Frontal cortex (tissue), 4 donors: ENCODE measurements around the gene CACNB2. TPM values are rescaled to one million over a fixed set of nuclear protein-coding genes. Genes with fewer than 3 reads are reported as not detected.
"Not testable (repeated sequence)": the region's sequence is repeated elsewhere in the genome, so short reads cannot be mapped to it uniquely, and the experiment has no call there.

Experiments used
- DNase-seq, 2 donors: peaks; one replicate each; pipeline ENCODE4 v3.0.0; 2012; ENCODE audit warnings: low spot score in 2 of 2
- FAIRE-seq: peaks from 2 replicates; lab custom pipeline; 2012; peaks lifted over from hg19 to GRCh38; lab: Jason Lieb, UNC
- total RNA-seq: library from RNA; depleted of rRNA; stranded (reverse); fragments of >200 nt; gene quantifications from one replicate; pipeline ENCODE4 v1.2.3, GENCODE V29; 2014
- donor health status: control.
- donor health status: control.
- donor health status: control.

Gene CACNB2
- total RNA-seq, 1 donor from 2014 or later: 10.6 TPM

DNA sequence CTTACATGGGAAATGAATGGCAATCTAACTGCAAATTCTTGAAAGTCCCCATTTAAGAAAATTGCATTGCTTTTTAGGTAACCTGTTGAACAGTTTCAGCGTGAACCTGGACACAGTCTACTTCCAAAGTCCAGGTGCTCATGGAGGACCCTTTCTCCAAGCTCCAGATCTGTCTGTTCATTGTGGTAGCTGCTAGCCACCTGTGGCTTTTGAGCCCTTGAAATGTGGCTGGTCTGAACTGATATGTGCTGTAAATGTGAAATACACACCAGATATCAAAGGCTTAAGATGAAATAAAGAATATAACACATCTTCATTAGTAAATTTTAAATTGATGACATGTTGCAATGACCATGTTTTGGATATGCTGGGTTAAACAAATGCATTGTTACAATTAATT is 4.2 kb downstream of the CACNB2 start:
- DNase-seq (no peak), FAIRE-seq (no peak)

- DNase-seq (no peak), FAIRE-seq (no peak)
These were observed 4.7 kb downstream of the CACNB2 start for GRCh38 chr10:18144928-18145327.

- DNase-seq (no peak), FAIRE-seq (no peak)
These were observed 5.4 kb downstream of the CACNB2 start for GRCh38 chr10:18145652-18146051.

DNA sequence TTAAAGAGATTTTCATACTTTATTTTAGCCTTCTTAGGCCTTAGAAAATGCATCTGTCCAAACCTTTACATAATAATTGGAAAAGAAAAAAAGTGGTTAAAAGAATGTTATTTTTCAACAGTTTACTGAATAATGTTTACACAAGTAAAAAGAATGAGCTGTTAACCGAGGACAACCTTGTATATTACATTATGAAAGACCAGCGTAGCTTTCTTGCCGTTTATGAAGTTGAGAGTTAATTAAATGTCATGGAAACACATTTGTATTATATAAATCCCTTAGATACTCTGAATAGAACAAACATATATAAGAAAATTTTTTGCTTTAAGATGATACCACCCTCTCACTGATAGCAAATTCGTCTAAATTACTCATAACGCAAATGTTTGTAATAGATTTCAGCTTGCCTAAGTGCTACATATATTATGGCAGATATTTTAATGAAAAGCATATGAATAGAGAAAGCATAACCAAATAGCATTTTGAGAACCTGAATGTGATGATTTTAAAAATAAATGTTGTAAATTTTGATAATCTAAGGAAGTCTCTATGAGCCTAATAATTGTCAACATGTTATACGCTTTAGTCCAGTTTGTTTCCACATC is 9.1 kb downstream of the CACNB2 start:
- DNase-seq (no peak), FAIRE-seq (no peak)

- FAIRE-seq: no peak
- DNase-seq: no peak
These were observed 11.2 kb downstream of the CACNB2 start for GRCh38 chr10:18151356-18151890.

GRCh38 chr10:18153381-18153780 is 13.2 kb downstream of the CACNB2 start:
- not testable (repeated sequence) for DNase-seq, FAIRE-seq

GRCh38 chr10:18155321-18155720 is 15.1 kb downstream of the CACNB2 start:
- no peak for FAIRE-seq
- no peak for DNase-seq

GRCh38 chr10:18156797-18157196 is 16.6 kb downstream of the CACNB2 start:
- not testable (repeated sequence) for DNase-seq, FAIRE-seq

GRCh38 chr10:18157881-18158280 is 17.7 kb downstream of the CACNB2 start:
- DNase-seq (no peak), FAIRE-seq (no peak)

GRCh38 chr10:18158773-18159265 is 18.6 kb downstream of the CACNB2 start:
- DNase-seq (no peak), FAIRE-seq (no peak)

GRCh38 chr10:18159557-18159956 is 19.3 kb downstream of the CACNB2 start:
- DNase-seq (no peak), FAIRE-seq (no peak)

- FAIRE-seq (no peak), DNase-seq (no peak)
These were observed 21.9 kb downstream of the CACNB2 start for GRCh38 chr10:18162021-18162627.

DNA sequence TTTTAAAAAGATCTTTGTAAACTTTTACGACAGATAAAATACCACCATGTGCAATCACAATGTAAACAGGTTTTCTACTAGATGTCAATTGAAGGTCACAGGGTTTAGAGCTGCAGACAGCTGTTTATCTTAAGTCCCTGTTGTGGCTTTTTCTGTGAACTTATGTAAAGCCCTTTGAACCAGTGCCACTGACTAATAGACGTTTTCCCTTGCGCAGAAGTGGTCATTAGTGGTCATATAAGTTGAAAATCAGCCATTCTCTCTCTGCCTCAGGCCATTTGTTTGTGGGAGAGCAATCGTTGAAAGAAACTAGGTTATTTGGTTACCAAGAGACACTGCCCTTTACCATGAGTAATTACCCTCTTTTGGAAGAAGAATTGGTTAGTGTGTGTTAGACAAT is 23.9 kb downstream of the CACNB2 start:
- FAIRE-seq (no peak), DNase-seq (no peak)

- DNase-seq (no peak), FAIRE-seq (no peak)
These were observed 24.6 kb downstream of the CACNB2 start for GRCh38 chr10:18164748-18165361.

DNA sequence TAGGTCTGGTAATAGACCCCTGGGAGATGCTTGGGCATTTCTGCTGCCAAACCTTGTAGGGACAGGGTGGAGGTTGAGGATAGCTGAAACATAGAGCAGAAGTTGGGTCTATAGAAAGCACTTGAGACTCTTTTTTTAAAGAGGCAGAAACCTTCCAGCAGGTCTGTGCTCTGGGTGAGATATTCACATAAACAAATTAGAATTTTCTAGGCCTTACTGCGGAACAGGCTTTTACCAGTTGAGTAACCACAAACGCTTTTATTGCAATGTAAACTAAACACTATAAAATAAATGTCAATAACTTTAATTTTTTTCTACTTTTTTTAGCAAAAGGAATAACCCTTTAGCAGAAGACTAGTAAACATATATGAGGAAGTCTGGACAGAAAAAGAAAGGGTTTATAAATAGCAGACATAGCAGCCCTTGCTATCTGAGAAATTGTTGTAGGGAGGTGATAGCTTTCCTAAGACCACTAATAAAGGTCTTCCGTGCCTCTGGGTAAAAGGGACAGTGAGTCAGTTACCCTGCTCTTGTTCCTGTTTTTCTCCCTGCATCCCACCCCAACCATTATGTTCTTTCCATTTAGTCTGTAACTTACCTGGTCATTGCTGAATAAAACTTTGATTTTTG is 38.7 kb downstream of the CACNB2 start:
- no peak for FAIRE-seq
- no peak for DNase-seq

- FAIRE-seq (no peak), DNase-seq (no peak)
These were observed 39.7 kb downstream of the CACNB2 start for GRCh38 chr10:18179891-18180290.

- FAIRE-seq, DNase-seq: not testable (repeated sequence)
These were observed 41.2 kb downstream of the CACNB2 start for GRCh38 chr10:18181382-18181781.

DNA sequence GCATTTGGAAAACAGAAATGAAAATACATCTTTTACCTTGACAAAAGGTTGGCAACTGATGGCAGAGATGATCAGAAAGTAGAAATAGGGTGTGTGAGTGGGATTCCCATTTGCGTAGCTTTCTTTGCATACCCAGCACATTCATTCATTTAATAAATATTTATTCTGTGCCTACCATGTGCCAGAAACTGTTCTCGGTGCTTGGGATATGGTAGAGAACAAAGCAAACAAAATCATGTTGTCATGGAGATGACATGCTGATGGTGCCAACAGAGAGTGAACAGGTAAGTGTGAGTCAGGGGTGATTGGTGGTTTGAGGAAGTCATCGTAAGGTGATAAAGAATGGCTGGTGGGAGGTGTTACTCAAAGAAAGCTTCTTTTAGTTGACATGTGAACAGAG is 45.4 kb downstream of the CACNB2 start:
- DNase-seq: no peak
- no peak for FAIRE-seq

DNA sequence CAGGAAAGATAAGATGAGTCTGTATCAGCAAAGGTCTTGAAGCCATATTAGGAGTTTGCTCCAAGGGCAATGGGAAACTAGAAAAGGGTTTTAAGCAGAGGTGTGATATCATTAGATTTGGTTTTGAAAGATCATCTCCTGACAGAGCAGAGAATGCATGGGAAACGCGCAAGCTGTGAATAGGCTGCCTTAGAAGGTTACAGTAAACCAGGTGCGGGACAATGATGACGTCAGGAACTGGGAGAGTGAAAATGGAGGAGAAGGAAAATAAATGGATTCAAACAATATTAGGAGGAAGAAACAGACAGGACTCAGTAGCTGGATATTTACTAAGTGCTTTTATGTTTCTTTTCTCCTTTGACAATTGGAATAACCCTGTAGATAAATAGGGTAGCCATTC is 50.6 kb downstream of the CACNB2 start:
- DNase-seq (no peak), FAIRE-seq (no peak)

DNA sequence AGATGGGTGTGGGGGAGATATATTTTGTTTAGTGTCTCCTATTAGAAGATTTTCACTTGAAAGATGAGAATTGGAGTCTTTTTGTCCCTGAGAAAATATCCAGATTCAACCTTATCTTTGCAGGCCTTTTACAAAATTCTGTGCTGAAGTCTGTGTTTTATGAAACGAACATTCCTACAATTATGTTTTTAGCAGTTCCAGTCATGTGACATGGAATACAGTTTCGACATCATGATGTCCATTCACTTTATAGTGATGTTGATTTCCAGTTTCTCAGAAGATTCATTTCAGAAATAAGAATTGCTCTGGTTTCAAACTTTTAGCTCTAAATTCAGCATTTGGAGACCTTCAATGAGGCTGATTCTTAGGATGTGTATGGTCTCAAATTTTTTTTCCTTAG is 54.4 kb downstream of the CACNB2 start:
- FAIRE-seq (no peak), DNase-seq (no peak)
